8988T (cell line): ENCODE measurements around the gene ITPKB.
"Not testable (repeated sequence)": the region's sequence is repeated elsewhere in the genome, so short reads cannot be mapped to it uniquely, and the experiment has no call there.

Source experiments
- DNase-seq: peaks from one replicate; pipeline ENCODE4 v3.0.0; 2011

The ITPKB gene

DNA sequence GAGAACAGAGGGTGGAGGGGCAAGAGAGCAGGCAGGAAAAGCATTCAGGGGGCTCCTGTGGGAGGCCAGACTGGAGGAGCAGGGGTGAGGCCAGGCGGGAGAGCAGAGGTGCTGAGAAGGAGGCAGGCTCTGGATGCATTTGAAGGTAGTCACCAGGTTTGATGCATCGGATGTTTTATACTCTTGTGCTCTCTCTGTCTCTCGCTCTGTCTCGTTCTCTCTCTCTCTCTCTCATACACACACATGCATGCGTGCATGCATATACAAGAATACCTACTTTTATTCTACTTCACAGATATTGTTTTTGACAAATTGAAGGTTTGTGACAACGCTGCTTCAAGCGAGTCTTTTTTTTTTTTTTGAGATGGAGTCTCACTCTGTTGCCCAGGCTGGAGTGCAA is 15.0 kb upstream of the ITPKB start:
- DNase-seq, result no peak

DNA sequence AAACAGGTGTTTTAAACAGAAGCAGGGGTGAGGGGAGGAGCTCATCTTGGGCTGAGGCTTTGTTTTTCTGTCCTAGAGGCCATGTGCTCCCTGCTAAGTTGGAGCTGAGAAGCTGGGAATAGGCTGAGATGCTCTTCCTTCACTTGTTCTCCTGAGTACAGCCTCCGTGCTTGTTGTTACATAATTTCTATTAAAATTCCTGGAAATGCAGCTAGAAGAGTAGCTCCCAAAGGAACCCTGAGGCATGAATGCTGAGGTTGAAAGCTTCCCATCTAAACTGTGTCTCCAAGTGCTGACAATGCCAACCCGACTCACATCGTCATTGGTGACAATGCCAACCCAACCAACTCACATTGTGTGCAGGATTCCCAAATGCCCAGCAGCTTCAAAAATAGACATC is 12.6 kb upstream of the ITPKB start:
- no peak for DNase-seq

DNA sequence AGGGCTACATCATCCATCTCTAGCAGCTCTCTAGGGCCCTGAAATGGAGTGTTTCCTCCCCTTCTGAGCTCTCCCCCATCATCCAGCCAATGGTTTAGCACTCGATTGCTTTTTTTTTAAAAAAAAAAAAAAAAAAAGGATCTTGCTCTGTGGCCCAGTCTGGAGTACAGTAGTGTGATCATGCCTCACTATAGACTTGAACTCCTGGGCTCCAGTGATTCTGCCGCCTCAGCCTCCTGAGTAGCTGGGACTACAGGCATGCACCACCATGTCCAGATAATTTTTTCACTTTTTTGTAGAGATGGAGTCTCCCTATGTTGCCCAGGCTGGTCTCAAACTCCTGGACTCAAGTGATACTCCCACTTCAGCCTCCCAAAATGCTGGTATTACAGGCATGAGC is 12.1 kb upstream of the ITPKB start:
- no peak for DNase-seq

DNA sequence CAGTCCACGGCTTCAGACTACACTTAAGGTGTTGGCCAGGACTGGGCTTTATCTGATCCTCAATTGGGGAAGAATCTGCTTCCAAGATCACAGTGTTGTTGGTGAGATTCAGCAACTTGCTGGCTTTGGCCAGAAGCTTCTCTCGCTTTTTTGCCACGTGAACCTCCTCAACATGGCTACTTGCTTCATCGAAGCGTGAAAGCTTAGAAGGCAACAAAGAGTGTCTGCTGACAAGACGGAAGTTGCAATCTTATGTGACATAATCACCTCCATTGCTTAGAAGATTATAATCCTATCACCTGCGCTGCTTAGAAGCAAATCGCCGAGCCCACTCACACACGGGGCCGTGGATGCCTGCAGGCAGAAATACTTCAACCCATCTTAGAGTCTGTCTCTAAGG is 10.4 kb upstream of the ITPKB start:
- no peak for DNase-seq

DNA sequence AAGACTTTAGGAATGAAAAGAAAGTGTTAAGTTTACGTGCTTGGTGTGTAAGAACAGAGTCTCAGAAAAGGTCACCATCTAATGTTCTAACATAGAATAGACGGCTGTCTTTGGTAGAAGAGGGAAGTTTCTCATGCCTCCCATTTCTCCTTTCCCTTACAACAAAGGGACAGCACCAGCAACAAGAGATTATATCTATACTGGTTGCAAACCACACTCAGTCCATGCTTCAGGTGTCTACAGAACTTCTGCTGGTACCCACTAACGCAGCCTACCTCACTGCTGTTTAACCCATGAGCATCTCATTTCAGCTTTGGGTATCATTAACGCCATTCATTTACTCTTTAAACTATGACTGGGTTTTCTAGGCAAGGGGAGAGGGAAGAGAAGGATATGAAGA is 9.2 kb upstream of the ITPKB start:
- no peak for DNase-seq

DNA sequence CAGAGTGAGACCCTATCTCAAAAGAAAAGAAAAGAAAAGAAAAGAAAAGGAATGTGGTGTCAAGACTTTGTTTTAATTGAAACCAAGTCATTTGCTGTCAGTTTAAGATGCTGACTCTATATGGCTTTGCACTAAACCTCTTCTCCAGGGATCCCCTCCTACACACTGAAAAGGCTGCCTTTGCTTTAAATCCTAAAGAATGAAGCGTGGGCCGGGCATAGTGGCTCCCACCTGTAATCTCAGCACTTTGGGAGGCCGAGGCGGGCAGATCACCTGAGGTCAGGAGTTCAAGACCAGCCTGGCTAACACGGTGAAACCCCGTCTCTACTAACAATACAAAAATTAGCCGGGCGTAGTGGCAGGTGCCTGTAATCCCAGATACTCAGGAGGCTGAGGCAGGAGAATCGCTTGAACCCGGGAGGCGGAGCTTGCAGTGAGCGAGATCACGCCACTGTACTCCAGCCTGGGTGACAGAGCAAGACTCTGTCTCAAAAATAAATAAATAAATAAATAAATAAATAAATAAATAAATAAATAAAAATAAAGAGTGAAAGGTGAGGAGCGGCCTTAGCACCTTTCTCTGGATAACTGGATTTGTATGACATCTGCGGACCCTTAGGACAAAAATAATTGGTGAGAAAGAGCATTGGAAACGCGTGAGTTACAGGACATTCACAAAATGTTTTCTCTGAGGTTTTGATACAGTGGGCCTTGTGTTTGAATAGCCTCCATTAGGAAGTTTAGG is 8.6 kb upstream of the ITPKB start:
- DNase-seq, result not testable (repeated sequence)

DNA sequence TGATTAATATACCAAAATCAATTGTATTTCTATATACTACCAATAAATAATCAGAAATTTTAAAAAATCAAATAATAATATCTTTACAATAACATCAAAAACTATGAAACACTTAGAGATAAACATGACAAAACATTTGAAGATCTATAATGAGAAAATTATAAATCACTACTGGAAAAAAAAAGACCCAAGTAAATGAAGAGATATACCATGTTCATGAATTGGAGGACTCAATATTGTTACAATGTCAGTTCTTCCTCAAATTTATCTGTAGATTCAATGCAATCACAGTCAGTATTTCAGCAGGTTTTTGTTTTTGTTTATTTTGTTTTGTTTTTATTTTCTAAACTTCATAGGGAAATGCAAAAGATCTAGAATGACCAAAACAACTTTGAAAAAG is 4.2 kb upstream of the ITPKB start:
- DNase-seq, result no peak

DNA sequence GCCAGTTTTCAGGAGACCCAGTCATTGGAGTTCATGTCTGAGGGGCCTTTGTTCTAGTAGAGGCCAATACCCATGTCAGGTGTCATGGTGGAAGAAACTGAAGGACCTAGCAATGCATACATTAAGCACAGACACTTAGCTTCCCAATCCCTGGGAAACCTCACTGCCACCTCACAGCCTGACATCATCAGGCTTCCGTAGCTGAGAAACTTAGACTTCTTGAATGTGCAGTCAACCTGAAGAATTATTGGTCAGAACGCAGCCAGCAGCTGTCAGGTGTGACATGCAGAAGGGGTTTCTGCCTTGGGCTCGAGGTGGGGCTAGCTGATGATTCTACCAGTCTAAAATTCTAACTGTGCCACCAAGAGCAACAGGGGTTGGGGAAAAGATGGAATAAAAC is 1.9 kb upstream of the ITPKB start:
- no peak for DNase-seq

DNA sequence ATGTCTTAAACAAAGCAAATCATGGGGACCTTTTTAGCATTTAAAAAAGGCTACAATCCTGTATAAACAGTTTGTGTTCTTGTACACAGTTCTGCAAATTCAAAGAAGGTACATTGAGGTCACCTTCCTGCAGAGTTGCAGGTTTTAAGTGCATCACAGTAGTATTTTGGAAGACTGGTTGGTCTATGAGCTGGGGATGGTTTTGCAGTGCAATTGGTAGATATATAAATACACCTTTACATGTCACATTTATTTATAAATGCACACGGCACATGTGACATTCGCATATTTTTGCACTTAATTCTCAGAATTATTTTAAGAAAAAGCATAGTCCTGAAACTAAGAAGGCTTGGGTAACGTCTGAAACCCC is 599 bp upstream of the ITPKB start:
- no peak for DNase-seq

DNA sequence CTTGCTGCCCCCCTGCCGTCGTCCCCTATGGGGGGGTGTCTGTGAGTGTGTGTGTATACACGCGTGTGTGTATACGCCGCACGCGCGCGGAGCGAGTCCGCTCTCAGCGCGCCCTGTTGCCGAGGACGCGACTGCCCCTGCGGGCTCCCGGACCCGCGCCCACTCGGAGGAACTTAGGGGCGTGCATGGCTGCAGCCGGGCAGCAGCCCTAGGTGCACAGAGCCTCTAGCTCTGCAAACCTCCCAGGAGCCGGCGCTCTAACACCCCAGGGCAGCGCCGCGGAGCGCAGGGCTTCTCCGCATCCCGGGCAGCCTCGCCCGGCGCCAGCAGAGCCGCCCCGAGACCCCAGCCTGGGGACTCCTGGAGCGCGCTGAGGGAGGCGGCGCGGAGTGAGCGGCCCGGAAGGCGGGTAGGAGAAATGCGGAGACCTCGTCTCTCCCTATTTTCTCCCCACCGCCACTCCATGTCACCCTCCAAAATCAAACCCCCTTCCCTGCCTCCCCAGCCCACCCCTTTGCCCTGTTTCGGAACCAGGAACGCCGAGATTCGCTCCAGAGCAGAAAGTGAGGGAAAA is 574 bp downstream of the ITPKB start:
- no peak for DNase-seq

DNA sequence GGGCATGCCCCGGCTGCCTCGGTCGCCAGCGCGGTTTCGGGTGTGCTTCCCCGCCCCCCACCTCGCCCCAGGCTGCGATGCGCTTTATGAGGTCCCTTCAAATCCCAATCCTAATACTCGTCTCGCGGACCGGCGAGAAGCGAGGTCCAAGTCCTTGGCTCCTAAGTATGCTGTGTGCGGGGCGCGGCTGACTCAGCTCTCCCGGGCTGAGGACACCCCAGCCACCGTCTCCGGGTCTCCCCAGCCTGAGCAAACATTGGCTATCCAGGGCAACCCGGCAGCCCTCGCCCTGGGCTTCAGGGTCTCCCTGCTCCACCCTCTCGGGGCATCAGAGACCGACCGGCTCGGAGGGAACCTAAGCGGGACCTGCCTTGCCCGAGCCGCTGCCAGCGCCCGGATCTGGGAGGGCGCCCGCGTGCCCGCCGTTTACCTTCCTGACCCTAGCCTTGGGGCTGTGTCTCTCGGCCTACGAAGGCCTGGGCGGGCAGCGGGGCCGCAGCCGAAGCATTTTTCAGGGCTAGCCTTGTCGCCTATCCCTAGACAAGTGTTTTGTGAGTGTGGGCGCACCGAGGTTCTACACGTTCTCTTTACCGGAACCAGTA is 1.2 kb downstream of the ITPKB start:
- no peak for DNase-seq

DNA sequence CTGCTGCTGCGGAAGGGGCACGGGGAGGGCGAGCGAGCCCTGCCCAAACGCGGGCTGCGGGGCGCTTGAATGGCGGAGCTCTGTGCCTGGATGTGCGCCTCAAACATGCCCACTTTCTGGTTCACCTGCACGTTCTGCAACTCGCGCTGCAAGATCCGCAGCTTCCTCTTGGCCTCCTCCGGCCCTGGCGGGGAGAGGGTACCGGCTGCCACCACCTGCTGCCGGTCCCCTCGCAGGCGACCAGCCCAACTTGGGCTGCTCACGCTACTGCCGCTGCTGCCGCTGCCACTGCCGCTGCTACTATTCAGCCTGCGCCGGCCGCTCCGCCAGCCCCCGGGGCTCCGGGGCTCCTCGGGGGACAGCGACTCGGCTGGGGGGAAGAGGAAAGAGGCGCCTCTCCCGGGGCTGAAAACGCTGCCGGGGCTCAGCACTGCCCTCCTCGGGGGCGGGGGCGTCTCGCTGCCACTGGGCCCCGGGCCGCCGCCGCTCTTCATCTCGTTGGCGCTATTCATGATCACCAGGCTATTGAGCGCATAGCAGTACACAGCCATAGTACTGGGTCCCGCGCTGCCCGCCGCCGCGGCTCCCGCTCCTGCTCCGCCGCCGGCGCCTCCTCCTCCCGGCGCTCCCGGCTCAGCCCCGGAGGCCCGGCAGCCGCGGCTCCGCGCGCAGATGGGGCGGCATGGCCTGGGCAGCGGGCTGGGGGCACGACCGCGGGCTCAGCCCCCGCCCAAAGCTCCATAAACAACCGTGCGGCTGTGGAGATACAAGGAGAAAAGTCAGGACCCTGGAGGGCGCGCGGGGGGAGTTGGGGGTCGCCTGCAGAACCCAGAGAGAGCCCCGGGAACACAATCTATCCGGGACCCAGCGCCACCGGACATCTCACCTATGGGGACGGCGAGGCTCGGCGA is 1.9 kb downstream of the ITPKB start:
- DNase-seq, result no peak

DNA sequence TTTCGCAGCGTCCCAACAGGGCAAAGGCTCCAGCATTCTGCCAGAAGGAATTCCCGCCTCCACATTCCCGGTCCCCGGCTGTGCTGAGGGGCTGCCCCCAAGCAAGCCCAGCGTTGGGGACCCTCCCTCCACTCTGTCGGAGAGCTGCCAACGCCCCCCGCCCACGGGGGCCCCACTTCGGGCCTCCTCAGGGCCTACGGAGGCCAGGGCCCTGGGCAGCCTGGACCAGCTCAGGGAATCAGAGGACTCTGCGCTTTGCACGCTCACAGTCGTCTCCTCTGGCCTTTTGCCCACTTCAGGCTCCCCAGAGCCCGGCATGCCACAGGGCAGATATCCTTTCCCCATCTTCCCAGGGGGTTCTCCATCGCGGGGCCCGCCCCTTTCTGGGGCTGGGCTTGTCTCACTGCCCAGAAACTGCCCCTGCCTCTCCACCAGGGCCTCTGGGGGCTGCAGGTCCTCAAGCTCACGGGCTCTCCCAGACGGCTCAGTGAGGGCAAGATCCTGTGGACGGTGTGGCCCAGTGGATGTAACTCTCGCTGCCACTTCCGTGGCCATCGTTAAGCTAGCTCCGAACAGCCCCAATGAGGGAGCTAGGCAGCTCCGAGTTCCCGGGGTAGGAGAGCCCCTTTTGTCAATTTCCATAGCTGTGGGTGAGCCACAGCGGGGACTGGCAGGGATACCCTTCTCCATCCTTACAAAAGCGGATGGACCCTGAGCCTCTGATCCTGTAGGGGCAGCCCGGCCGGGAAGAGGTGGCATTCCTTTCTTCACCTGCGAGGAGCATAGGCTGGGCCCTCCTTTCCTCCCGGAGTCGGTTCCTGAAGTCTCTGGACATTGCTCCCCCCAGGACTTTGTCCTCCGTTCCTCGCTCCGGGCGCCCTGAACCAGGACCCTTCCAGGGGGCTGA is 2.8 kb downstream of the ITPKB start:
- DNase-seq, result no peak

DNA sequence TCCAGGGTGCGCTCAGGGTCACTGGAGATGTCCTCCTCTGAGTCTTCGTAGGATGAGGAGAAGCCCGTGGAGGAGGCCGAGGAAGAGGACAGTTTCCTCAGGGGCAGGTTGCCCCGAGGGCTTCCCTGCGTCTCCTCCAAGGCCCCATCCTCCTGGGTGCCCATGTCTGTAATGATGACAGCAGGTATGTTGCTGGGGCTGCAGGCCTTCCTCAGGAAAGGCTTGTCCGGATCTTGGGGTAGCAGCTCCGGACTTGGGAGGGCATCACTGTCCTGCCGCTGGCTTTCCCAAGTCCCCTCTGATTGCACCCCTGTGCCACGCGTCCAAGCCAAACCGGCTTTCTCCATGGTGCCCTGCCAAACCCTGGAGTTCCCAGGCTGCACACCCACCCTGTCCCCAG is 3.5 kb downstream of the ITPKB start:
- DNase-seq, result no peak

DNA sequence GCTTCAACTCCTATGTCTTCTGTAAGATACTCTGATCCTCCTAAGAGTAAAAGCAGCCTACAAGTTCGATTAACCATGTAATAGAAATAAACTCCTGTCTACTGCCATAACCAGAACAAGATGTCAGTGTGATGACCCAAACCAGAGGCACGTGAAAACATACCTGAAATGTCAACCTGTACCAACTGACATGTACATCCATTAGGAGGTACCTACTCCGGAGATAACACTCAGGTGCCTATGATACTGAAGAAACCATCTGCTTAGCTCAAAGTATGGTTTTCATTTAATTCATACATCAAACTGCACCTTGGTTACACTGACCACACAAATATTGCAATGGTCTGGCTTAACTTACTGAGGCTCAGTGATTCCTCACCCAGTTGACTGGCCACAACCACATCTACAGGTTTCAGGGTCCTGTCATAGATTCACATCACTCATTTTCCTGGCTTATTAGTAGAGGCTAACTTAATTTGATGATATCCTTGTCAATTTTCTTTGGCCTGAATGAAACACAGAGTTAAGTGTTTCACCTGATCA is 4.4 kb downstream of the ITPKB start:
- DNase-seq, result no peak

DNA sequence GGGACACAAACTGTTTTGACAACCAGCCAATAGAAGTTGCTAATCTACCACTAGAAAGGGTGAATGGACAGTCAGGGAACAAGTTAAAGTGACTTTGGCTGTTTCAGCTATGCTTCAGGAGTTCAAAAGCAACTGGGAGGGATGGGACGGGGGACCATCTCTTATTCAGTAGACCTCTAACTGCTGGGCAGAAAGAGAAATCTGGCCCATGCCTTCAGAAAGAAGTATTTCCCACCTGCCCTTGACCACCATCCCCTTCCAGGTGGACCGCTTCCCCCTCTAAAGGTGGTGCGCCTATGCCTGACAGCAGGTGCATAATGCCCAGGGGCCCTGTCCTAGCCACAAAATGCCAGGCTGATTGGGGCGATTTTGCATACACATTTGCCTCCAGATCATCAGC is 5.2 kb downstream of the ITPKB start:
- no peak for DNase-seq

DNA sequence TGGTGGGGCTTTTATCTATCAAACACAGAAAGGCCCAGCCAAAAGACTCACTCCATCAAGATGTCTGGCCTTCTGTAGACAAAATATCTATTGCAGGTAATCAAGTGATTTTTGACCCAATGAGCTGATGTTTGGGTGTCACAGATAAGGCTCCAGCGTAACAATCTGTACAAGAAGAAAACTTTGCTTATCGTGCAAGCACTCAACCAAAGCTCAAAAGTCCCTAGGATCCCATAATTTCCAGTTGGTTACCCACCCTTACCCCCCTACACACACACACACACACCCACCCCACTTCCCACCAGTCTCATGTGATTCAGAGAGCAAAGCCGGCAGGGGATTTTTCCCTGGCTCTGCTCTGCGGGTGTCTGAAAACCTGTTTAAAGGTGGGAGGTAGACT is 5.8 kb downstream of the ITPKB start:
- no peak for DNase-seq

DNA sequence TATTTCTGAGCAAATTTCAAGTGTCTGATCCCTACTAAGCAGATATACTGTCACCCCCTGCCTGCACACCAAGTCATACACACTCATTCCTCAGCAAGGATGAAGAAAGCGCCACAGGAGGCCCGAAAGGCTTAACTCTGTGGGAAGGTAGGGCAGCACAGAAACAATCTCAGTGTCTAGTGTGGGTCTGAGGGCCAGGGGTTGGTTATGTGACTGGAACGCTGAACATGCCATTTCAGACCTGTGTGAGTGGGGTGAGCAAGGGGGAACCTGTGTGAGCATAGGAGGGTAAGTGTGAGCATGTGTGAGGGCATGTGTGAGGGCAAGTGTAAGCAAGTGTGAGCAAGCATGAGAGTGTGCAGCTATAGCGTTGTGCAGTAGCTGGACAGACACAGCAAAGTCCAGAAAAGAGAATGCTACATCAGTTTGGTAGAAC is 6.2 kb downstream of the ITPKB start:
- DNase-seq, result no peak

DNA sequence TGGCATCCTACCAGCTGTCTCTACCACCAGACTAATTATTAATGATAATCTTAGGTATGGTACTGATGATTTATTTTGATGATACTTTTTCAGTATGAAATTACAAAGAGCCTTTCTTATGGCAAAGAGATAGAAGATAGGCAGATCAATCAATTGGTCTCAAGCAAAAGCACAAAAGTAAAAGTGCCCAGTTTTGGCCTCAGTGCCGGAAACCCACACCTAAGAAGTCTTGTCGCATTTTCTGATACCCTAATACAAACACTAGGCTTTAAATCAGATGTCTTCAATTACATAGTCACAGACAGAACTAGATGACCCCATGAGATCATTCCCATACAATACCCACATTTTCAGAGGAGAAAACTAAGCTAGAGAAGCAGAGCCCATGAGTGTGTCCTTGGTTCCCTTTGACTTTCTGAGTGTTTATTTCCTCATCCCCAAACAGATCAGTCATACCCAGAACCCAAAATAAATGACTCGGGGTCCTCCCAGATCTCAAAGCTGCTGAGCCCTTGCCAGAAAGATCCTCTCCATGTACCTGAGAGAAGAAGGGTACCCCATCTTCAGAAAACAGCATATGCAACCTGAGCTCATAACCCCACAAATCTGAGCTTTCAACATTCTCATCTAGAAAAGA is 7.7 kb downstream of the ITPKB start:
- DNase-seq, result no peak

DNA sequence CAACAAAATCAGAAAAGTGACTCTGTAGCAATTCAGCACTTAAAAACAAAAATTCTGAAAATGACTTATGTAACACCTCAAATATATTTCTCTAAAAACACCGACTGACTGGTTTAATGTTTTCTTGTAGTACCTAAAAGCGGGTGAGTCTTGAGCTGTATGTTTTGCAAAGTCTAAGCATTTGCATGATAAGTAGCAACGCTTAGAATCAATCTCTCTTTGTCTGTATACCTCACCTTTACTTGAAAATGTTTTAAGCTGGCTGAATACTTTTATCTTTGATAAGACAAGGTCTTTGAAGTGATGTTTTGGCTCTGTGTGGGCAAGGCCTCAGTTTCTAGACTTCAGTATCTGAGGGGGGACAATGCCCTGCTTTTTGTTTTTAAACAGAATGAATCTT is 8.2 kb downstream of the ITPKB start:
- no peak for DNase-seq

DNA sequence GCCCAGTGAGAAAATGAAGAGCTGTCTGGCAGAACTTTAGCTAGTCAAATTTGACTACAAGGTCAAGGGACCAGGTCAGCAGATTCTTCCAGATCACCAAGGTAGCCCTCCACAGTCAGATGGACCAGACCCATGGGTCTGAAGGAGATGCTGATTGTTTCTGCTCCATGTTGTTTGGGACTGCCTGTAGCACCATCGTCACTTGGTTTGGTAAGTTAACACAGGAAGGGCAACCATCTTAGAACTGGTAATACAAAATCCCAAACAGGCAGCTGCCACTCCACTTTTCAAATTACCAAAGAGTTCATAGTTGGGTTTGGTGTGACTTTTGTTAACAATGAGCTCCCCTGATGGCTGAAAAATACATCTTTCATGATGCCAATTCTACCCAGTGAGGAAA is 9.0 kb downstream of the ITPKB start:
- no peak for DNase-seq

DNA sequence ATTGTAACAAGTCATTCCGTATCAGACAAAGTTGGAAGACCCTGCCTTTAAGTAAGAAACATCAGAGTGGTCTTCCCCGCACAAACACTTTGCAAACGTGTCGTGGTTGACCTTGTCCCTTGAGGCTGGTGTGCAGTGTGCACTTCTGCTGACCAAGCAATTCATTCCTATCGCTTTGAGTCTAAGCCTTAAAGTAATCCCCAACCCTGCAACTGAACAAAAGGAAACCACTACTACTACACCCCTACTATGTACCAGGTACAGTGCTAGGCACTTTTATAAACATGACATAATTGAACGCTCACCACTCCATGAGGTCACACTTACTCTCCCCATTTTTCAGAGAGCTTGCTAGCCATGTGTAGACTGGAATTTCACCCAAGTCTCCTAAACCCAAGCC is 10.6 kb downstream of the ITPKB start:
- no peak for DNase-seq
